HG03565 (cell line): Measurements from ENCODE around the gene NBEAL2.
"Not testable (repeated sequence)": the region's sequence is repeated elsewhere in the genome, so short reads cannot be mapped to it uniquely, and the experiment has no call there.

Experiments
- ATAC-seq: cut with Tn5 transposase; IDR thresholded peaks from one replicate; pipeline ENCODE4 v1.9.1; 2021; ENCODE audit warnings: mild to moderate bottlenecking, moderate library complexity; ENCODE audit not compliant: unreplicated experiment

NBEAL2 gene

DNA sequence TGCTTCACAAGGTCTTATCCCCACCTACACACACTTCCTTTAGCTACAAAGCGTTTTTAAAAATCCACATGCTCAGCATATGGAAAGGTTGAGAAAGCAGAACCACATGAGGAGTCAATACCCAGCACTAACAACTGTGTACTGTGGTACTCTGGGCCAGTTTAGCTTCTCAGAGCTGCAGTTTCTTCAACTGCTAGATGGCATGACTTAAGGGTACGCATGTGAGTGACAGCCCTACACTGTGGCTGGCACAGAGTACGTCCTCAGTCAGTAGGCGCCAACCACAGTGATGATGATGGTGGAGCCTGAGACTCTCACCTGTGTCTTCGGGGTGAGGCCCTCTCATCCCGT lies 20.3 kb upstream of the NBEAL2 start:
- ATAC-seq: no peak

DNA sequence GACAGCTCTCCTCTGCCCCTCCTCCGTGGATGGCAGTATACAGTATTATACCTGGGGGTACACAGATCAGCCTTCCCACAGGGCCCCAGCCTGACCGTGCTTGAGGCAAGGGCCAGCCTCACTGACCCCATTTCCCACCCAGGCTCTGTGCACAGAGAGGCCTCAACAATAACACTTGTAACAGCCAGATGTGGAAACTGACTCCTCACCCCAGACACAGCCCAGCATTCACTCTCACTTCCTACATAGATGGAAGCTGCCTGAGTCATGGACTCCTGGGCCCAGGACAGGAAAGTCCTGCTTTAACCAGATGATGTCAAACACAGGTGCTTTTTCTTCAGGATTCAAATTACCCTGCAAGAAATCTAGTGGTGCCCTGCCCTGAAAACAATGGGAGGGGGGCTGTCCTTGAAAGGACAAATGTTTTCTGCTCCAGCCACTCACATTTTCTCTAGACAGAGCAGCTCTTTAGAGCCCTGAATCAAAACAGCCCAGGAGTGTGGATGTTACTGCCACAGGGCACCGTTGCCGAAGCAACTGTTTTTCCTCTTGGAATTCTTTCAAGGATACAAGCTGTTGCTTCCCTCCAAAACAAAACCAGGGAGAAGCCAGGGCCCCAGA lies 19.3 kb upstream of the NBEAL2 start:
- no peak for ATAC-seq

DNA sequence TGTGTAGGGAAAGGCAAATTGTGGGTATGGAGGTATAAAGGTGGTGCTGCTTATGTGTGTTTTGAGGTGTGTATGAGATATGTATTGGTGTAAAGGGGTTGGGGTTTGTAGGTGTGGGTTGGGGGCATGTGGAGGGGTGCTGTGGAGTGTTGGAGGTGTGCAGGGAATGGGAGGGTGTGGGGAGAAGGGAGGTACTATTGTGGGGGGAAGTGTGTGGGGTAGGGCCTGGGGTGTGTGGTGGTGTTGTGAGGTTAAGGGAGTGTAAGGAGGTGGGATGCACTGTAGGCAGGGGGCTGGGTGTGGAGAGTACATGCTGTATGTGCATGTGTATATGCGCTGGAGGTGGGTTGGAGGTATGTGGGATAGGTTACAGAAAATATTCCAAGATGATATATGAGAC lies 18.6 kb upstream of the NBEAL2 start:
- ATAC-seq: no peak

DNA sequence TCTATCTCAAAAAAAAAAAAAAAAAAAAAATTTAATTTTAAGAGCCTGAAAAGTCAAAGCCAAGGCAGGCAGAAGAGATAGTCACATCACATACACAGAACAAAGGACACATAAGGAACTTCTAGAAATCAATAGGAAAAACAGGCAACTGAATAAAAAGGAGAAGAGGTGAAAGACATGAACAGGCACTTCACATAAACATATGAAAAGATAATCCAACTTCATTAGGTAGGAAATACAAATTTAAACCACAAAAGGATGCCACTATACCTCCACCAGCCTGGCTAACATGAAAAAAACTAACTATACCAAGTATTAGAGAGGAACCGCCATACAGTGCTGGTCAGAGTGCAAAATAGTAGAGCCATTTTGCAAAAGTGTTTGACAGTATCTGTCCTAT lies 17.0 kb upstream of the NBEAL2 start:
- no peak for ATAC-seq

DNA sequence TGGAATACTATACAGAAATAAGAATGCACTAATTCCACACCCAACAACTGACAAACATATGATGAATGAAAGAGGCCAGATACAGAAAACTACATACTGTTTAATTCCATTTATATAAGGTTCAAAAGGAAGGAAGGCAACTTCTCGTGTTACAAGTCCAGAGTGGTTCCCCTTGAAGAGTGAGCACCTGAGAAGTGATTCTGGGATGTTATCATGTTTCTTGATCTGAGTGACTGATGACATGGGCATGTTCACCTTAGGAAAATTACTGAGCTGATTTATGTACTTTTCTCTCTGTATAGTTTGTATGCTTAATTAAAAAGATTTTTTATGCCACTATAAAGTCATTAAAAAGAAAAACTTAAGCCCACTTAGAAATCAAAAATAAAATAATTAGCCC lies 16.5 kb upstream of the NBEAL2 start:
- ATAC-seq: no peak

DNA sequence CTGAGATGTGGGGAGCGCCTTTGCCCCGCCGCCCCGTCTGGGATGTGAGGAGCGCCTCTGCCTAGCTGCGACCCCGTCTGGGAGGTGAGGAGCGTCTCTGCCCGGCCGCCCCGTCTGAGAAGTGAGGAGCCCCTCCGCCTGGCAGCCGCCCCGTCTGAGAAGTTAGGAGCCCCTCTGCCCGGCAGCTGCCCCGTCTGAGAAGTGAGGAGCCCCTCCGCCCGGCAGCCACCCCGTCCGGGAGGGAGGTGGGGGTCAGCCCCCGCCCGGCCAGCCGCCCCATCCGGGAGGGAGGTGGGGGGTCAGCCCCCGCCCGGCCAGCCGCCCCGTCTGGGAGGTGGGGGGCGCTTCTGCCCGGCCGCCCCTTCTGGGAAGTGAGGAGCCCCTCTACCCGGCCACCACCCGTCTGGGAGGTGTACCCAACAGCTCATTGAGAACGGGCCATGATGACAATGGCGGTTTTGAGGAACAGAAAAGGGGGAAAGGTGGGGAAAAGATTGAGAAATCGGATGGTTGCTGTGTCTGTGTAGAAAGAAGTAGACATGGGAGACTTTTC lies 15.4 kb upstream of the NBEAL2 start:
- not testable (repeated sequence) for ATAC-seq

DNA sequence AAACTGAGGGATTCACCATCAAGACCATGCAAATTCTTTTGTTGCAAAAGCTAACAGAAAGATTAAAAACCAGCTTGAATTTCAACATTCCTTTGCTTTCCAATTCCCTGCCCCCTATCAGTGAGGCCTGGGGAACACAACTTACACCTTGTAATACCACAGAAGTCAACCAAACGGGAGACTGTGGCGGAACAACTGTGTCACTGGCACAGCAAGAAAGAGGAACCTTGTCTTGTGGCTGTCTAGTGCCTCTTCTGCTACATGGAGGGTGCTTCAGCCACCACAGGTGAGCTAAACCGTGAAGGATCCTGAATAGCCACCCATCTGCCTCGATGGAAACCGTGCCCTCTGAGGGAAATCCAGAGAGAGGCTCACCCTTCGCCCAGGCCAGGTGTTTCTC lies 14.3 kb upstream of the NBEAL2 start:
- no peak for ATAC-seq

DNA sequence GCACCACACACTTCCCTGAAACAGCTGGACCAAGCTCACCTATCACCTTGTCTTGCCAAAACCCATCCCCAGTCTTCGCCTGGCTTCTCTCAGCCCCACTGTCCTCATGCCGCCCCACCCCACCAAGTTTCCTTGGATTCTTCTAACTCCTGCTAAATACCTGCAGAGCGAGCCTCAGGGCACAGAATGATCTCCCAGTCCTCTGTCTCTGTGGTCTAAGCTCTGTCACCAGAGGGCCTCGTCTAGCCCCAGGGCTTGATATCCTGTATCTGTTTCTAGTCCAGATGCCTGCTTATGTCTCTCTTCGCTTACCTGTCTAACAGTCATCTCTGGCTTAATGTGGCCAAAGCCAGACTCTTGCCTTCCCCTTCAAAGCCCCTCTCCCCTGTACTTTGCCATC lies 12.7 kb upstream of the NBEAL2 start:
- no peak for ATAC-seq

DNA sequence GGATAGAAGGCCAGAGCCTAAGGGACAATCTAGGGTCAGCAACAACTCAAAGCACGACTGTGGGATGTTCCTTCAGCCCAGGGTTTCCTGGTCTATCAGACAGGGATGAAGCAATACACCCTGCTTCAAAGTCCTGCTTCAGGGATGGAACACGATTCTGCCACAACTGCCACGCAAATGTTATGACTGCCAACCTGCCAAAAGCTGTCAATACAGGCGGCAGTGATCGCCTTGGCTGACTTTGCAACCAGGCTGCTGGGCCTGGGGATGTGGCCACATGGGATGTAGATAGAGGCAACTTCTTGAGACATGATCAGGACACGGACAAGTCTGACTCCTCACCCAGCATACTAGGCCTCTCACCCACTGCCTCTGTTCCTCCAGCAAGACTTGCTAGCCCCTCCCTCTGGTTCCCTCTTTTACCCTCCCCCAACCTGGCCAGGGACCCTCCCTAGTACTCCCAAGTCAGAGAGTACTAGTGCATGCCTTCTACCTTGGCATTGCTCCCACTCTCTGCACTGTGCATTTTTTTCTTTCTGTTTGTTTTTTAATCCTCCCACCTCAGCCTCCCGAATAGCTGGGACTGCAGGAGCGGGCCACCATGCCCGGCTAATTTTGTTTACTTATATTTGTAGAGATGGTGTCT lies 10.6 kb upstream of the NBEAL2 start:
- no peak for ATAC-seq

DNA sequence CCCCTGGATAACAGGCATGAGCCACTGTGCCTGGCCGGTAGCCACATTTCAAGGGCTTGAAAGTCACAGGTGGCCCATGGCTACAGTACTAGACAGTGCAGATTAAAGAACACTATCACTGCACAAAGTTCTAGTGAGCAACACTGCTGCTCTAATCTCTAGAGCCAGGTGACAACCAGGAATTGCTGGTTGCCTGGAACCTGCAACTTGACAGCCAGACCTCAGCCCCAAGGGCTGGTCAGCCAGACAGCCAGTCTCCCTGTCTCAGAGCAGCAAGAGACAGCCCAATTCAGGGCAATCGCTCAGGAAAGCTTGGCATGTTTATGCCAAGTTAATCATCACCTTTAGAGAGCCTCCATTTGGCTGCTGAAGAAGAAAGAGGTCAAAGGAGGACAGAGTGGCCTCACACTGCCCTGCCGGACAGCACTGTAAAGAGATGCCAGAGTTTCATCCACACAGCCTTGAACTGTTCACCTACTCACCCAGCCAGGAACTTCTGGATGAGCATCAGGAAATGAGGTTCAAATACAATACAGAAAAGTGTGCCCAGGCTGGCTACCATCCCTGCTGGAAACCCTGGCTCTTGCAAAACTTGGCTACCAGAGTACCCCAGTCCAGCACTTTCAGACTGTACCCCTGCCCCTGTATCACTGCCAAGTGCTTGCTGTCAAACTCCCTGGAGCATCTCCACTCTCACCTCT lies 8.9 kb upstream of the NBEAL2 start:
- ATAC-seq: no peak

DNA sequence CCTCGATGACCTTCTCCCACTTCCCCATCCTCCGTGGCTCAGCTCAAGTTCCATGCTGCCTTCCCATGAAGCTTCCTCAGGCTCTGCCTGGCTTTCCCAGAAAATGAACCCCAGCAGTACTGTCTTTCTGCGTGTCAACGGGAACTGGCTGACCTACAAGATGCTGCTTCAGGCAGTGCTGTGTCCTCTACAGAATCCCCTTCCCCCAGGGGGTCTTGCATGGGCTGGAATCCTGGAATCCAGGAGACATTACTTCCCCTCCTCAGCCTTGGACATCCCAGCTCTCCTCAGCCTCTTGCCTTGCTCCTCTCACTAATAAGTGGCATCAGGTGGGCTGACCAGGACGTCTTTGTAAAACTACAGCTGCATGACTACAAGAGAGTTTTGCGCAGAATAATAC lies 8.3 kb upstream of the NBEAL2 start:
- no peak for ATAC-seq

DNA sequence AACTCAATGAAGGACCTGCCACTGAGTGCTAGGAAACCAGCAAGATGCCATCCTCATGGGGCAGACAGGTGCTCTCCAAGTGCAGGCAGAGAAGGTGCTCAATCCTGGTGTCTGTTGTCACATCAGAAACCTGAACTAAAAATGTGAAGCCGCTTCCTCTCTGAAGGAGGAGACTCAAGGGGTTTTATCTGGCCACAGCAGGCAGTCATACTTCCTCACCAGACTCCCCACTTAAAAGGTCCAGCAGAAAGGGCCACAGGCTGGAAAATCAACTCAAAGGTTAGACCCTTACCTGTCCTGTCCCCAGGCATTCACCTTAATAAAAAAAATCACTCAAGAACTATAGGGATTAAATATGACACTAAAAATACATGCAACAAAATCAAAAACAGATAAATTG lies 7.7 kb upstream of the NBEAL2 start:
- ATAC-seq: no peak

DNA sequence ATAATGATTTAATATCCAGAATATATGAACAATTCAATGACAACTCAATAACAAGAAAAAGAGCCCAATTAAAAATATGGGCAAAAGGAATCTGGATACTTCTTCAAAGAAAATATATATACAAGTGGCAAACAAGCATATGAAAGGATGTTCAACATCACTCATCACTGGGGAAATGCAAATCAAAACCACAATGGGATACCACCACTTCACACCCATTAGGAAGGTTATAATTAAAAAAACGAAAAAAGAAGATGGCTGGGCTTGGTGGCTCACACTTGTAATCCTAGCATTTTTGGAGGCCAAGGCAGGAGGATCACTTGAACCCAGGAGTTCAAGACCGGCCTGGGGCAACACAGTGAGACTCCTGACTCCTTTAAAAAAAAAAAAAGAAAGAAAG lies 7.1 kb upstream of the NBEAL2 start:
- ATAC-seq: no peak

DNA sequence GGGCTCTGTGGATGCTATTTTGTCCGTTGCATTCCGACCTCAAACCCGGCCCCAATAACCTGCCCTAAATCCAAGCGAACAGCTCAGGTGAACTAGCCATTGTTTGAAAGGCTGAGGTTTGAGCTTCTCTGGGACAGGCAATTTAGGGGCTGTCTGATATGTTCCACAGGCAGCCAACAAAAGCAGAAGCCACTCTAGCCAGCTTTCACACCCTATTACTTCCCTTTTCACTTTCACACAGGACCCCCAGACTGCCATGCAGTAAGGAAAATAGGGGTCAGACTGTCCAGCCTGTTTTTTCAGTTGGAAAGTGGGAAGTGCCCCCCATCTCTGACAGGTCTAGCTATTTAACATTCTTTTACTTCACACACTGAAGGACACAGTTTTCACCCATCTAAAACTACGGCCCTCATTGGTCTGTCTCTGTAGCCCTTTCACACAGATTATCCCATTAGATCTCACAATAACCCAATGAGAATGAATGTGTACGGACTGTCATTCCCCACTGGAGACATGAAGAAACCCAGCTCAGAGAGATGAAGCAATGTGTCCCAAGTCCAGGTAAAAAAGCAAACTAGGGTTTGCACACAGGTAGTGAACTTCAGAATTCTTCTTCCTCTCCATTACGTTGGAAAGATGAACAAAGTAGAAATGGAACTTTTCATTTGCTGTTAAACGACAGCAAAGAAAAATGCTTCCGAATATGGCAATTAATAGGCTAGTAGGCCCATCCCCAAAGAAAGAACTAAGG lies 4.9 kb upstream of the NBEAL2 start:
- no peak for ATAC-seq

DNA sequence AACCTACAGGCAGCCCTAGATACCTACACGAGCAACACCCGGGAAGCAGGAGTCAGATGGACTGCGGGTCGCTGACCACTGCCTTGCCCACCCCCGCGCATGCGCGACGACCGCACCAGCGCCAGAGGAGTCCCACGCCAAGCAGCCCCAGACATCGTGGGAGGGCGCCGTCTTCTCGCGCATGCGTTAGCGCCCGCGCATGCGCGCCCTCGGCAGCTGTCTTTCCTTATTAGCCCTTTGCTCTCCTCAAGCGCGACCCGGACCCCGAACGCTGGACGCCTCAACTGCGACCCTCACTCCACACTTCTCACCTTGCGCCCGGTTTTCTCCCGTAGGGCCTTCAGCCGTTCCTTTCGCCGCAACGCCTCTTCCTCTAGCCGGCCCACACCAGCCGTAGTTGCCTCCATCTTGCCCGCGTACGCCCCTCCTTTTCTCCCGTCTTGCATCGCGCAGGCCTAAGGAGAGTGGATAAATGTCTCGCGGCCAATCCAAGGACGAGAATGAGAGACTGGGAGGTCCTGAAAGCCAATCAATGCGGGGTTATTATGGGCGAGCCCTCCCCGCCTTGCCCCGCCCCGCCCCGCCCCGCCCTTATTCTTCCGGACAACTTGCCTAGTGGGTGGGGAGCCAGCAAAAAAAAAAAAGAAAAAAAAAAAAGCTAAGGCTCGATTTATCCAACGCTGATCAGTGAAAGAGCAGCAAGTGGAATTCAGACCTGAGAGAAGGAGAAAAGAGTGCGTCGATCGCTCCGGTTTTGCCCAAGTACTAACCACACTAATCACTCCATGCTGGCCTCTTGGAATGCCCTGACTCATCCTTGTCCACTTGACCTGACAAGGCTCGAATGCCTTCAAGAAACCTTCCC lies 2.9 kb upstream of the NBEAL2 start, which contains the start of gene CCDC12:
Gene CCDC12, minus strand, starts transcription at position 420 of the 865 bp plus-strand sequence. Its CDS starts 13 bp downstream, at position 407.
- peak; percentile 61 for ATAC-seq

DNA sequence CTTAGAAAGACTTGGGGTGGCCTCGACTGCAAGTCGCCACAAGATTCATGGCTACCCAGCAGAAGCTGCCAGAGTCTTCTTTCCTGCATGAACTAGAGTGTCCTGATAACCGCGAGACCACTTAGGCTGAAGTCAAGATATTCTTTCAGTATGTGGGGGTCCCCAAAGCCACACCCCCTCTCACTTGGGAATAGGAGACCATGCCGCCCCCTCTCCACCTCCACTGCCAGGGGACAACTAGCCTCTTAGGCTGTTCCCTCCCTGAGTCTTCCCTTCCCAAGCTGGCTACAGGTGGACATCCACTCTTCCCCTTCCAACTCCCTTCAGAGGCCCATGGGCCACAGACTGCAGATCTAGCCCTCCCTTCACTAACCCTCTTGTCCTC lies 1.7 kb upstream of the NBEAL2 start:
- no peak for ATAC-seq

DNA sequence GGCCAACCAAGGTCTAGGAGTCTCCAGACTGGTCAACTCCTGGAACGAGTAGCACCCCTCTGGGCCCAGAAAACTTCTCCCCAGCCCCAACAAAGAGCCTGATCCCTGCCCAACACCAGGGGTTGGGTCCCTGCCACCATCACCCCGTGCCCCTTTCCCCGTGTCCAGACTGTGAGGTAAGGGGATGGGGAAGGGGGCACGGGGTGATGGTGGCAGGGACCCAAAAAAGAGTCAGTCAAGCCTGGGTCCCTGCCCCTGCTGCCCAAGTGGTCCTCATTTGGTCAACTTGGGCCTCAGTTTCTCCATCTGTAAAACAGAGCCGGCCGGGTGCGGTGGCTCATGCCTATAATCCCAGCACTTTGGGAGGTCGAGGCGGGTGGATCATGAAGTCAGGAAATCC lies 1.1 kb upstream of the NBEAL2 start:
- no peak for ATAC-seq

DNA sequence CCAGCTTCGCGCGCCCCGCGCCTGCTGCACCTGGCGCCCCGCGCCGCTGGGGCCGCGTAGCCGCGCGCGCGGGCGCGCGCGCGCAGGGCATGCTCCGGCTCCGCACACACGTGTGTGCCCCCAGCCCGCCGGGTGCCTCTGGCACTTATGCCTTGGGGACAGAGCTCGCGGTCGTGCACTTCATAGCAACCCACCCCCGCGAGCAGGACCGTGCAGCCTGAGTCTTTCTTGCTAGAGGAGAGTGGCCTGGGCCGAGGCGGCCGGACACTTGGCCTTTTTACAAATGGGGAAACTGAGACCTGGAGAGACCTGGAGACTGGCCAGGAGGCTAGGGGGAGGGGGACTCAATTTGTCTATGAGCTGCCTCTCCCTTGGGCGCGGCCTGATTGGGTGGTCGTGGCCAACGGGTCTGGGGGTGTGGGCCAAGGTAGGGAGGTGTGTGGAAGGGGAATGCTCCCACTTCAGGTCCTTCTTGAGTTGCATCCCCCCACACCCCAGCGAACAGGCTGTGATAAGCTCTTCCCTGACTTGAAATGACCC lies 562 bp downstream of the NBEAL2 start:
- no peak for ATAC-seq

DNA sequence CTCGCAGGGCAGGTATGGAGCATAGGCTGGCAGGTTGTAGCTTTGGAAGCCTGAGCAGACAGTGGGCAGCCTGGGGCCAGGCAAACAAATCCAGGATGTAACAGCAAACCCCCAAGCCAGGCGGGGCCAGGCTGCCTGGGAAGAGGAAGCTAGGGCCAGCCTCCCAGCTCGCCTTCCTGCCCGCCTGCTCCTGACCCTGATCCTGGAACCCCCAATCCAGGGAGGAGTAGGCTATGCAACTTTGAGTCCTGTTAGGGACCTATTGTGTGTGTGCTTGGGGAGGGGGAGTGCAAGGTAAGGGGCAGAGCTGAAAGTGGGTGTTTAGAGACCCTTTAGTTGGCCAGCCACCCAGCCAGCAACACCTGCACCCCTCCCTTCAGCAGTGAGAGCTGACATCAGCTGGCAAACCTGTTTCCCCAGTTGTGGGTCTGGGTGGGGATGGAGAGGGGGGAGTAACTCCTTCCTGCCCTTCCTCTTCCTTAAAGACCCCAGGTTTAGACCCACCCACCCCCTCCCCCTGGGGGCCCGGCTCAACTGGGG lies 2.5 kb downstream of the NBEAL2 start:
- ATAC-seq: no peak

DNA sequence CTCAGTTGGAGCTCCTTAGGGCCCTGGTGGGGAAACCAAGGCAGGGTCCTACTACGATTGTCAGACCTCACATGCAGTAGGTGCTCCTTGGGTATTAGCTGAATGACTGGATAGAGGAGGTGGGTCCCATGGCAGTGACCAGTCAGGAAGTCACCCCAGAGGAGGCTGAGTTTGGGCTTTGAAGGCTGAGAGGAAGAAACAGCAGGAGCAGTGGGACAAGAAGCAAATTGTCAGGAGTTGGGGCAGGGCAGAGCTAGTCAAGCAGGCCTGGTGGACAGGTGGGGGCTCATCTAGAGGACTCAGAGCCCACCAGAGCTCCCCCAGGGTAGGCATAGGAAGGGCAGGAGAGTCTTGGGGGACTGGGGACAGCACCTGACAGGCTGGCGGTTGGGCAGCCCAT lies 3.1 kb downstream of the NBEAL2 start:
- no peak for ATAC-seq
